CD4-positive, alpha-beta T cell treated with Interleukin-6 for 4 hours (primary cell): ENCODE results near the gene OR2T5.
"Not testable (repeated sequence)": the region's sequence is repeated elsewhere in the genome, so short reads cannot be mapped to it uniquely, and the experiment has no call there.

Experiments
- DNase-seq: peaks from one replicate; pipeline ENCODE4 v3.0.0-alpha.2; 2020; ENCODE audit warnings: mixed read lengths

OR2T5 gene, protein sequence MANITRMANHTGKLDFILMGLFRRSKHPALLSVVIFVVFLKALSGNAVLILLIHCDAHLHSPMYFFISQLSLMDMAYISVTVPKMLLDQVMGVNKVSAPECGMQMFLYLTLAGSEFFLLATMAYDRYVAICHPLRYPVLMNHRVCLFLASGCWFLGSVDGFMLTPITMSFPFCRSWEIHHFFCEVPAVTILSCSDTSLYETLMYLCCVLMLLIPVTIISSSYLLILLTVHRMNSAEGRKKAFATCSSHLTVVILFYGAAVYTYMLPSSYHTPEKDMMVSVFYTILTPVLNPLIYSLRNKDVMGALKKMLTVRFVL

DNA sequence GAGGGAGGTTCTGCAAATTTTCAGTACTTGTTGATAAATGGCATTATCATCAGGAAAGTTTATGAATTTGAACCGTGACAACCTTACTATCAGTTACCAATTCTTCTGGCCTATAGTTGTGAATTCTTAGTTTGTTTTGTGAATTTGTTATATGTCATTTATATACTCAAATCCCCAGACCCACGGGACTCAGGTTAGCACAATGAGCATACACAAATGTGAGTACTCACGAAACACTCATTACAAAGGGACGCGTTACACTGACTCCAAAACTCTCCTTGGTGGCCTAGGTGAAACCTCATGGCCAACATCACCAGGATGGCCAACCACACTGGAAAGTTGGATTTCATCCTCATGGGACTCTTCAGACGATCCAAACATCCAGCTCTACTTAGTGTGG lies at the start of gene OR2T5:
Gene OR2T5, plus strand, starts transcription at position 301 of the 400 bp plus-strand sequence. Its CDS starts 0 bp downstream, at position 301.
- DNase-seq: not testable (repeated sequence)

DNA sequence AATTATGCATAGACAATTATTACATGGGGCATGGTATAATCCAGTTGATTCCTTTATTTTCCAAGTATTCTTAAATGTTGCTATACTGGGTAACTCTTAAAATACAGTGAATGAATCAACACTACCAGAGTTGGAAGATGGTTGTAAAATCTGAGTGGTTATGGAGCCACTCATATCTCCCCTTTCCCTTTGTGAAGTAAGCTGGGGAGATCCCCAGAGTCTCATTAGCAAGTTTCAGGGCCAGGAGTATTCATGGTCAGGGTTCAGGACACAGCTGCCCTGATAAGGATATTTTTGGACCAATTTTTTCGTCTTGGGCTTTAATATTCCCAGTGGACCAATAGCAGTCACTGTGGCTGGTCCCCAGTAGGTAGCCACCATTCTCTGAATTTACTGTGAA lies 49.7 kb upstream of the OR2T5 start:
- DNase-seq: not testable (repeated sequence)

DNA sequence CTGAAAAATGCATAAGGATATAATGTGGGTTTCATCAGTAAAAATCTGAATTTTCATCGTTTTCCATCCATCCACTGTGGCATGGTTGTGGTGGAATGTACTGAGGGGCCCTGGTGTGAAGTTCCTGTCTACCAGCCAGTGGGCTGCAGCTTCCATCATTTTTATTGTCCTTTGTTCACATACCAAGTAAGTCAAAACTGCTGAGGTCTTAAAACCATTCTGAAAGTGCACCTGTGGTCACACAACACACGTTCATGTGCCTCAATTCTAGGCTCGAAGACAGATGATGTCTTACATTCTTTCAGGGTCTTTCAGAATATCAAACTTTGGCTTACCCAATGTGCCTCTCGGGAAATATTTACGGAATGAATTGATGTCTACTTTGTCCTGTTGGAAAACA lies 49.1 kb upstream of the OR2T5 start:
- not testable (repeated sequence) for DNase-seq

- not testable (repeated sequence) for DNase-seq
Measured at GRCh38 chr1:248442500-248443277, 45.7 kb upstream of the OR2T5 start.

GRCh38 chr1:248444603-248445002 lies 43.8 kb upstream of the OR2T5 start:
- not testable (repeated sequence) for DNase-seq

DNA sequence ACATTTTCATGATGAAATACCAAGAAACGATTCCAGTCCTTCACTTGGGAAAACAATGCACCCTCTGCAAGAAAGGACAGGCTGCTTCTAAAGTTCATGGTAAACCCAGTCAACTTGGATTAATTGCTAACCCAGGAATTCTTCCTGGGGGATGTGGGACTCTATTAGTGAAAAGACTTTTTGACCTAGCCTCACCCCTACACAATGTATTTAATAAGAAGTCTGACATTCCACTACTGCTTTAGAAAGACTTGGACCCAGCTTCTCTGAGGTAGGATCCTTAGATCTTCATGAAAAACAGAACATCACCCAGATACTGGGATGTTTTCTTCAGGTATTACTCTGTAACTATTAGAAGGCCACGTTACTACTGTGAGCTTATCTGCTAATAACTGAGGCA lies 43.0 kb upstream of the OR2T5 start, which contains the start of gene OR2T2:
Gene OR2T2, plus strand, starts transcription at position 239 of the 400 bp plus-strand sequence. CDS start 7,161 bp downstream, outside the sequence.
- not testable (repeated sequence) for DNase-seq

- not testable (repeated sequence) for DNase-seq
Measured at GRCh38 chr1:248448409-248449074, 39.8 kb upstream of the OR2T5 start.

- DNase-seq: not testable (repeated sequence)
Measured at GRCh38 chr1:248449821-248450465, 38.4 kb upstream of the OR2T5 start.

GRCh38 chr1:248450466-248451145 lies 37.8 kb upstream of the OR2T5 start:
- DNase-seq: not testable (repeated sequence)

DNA sequence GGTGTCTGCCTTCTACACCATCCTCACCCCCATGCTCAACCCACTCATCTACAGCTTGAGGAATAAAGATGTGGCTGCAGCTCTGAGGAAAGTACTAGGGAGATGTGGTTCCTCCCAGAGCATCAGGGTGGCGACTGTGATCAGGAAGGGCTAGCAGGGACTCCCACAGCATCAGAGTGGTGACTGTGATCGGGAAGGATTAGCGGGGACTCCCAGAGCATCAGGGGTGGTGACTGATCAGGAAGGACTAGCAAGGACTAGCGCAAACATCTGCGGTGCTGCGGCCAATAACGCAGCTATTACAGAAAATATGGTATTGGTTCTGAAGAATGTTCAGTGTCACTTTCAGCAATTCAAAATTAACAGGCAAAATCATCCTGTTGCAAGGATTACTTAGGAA lies 34.8 kb upstream of the OR2T5 start:
- DNase-seq: not testable (repeated sequence)

- not testable (repeated sequence) for DNase-seq
Measured at GRCh38 chr1:248455045-248455444, 33.3 kb upstream of the OR2T5 start.

- not testable (repeated sequence) for DNase-seq
Measured at GRCh38 chr1:248456635-248457034, 31.8 kb upstream of the OR2T5 start.

DNA sequence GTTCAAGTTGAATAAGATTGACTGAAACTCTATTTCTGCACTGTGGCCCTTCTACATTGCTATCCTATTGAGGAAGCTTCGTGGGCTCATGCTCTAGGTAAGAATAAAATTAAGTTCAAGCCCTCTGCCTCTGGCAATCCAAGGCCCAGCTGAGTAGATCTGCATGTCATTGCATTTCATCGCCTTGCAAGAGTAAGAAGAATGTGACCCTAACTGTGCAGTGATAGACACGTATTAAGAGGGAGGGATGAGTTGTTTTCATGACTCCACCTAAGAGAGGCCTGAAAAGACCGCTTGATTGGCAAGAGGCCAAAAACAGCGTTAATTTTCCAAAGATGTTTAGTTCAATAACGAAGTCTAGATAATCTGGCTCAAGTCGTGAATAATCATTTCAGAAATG lies 29.3 kb upstream of the OR2T5 start:
- DNase-seq: not testable (repeated sequence)

- DNase-seq: no peak
Measured at GRCh38 chr1:248471154-248471553, 17.2 kb upstream of the OR2T5 start.

DNA sequence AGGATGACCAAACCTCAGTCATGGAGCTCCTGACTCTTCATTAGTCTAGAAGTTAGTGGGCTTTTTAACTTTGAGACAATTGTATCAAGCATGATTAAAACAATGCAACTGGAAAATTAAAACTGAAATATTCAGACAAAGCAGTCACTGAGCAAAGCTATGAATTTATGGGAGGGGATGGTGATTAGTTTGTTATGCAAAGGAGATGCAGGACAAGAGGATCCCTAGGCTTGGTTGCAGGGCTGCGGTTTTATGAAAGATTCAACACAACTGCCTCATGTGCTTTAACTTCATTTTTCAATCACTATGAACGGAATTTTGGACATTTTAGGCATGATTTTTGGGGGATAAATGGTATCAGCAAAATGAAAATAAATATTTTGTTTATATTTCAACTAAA lies 16.3 kb upstream of the OR2T5 start:
- DNase-seq: not testable (repeated sequence)

DNA sequence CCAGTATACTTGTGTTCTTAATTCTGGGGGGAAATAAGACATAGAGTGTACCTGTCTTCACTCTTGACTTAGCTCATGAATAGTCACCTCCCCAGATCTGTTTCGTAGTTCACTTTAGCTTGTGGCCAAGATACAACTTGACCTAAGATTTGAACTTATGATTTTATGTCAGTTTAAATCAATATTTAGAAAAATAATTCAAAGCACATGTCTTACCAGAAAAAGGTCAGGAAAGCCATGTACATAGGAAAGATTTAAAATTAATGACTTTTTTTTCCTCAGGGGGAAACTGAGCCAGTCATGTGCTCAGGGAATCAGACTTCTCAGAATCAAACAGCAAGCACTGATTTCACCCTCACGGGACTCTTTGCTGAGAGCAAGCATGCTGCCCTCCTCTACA lies 15.3 kb upstream of the OR2T5 start, which contains the start of gene OR2T3:
Gene OR2T3, plus strand, starts transcription at position 301 of the 400 bp plus-strand sequence. Its CDS starts 0 bp downstream, at position 301.
- not testable (repeated sequence) for DNase-seq

DNA sequence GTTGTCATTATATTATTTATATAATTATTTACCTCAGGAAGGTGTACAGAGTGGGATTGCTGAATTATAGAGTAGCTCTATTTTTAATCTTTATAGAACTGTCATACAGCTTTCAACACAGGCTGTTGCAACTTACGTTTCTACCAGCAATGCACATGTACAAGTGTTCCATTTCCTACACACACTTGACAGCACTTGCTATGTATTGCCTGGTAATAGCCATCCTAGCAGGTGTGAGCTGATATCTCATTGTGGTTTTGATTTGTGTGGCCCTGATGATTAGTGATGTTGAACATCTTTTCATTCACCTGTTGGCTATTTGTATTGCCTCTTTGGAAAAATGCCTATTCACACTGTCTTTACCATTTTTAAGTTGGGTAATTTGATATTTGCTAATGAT lies 12.7 kb upstream of the OR2T5 start:
- not testable (repeated sequence) for DNase-seq

GRCh38 chr1:248481686-248482579 lies 6.5 kb upstream of the OR2T5 start:
- peak; percentile 16 for DNase-seq

DNA sequence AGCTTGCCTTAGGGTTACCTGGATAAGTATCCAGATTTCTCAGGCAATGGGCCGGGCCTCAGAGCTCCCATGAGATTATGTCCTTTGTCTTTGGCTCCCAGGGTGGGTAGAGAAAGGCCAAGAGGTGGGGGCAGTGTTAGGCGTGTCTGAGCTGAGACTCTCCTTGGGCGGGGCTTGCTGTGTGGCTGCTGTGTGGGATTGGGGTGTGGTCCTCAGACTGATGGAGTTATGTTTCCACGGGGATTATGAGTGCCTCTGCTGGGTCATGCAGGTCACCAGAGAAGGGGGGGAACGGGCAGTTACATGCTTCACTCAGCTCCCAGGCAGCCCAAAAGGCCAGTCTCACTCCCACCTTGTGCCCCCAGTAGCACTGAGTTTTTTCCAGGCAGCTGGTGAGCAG lies 8.3 kb downstream of the OR2T5 start:
- not testable (repeated sequence) for DNase-seq

DNA sequence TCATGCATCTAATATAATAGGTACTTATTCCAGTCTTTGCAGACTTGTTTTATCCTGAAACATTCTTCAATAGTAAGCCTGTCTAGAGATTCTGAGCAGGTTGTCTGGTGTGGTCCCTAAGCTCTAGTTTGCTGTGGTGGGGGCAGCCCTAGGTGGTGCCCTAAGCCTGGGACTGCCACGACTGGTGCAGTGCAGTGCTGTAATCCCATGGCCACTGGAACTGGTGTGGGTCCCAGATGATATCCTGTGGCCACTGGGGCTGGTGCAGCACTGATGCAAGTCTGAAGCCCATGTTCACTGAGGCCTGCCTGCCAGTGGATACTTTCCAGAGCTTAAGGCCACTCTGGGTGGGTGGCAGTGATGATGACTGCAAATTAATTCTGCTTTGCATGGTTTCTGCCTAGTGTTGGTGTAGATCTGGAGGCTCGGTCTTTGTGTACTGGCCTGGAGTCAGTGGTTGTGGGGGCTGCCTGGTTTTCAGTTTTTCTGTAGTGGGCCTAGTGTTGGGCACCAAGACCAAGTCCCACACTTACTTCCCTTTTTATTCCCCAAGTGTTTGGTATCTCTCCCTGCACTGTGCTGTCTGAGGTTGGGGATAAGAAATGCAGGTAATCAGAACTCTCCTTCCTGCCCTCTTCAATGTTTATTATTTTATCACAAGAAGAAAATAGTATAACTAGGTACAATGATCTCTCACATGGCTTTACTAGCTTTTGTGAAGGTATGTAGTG lies 12.1 kb downstream of the OR2T5 start:
- DNase-seq: not testable (repeated sequence)
